Osteoblast (primary cell): ENCODE results near the gene FUBP1. TPM values are rescaled to one million over a fixed set of nuclear protein-coding genes. Genes with fewer than 3 reads are reported as not detected.

Experiments
- small RNA-seq: library from RNA; depleted of rRNA; stranded (forward); fragments of <200 nt; gene quantifications from one replicate; pipeline ENCODE3, GENCODE V24; 2012
- total RNA-seq: library from RNA; depleted of rRNA; stranded (reverse); fragments of >200 nt; gene quantifications from 2 replicates; pipeline ENCODE4 v1.2.3, GENCODE V29; 2012

FUBP1 gene
- total RNA-seq, 1 donor = 91.6 TPM

Small RNA genes within 50 kb of the gene (small RNA-seq; reads per million reads assigned to genes)
- gene AC103591.3 = not detected

Other genes with a start within 250 kb of the FUBP1 start
- gene USP33, start 219.2 kb downstream of the FUBP1 start, total RNA-seq = 89.8 and 101 TPM in 2 replicates
- gene MIGA1, start 199.4 kb downstream of the FUBP1 start, total RNA-seq = 13.8 and 15.9 TPM in 2 replicates
- 6.9 and 7.7 TPM in 2 replicates for gene NEXN, start 90.4 kb downstream of the FUBP1 start, total RNA-seq
- gene DNAJB4, start 25.9 kb upstream of the FUBP1 start, total RNA-seq = 36.5 and 46.7 TPM in 2 replicates
- gene GIPC2, start 66.9 kb upstream of the FUBP1 start, total RNA-seq = 0.29 and 0.36 TPM in 2 replicates